GM21825 (cell line): Measurements from ENCODE around the gene HNF1B.
"Not testable (repeated sequence)": the region's sequence is repeated elsewhere in the genome, so short reads cannot be mapped to it uniquely, and the experiment has no call there.

Experiments used
- ATAC-seq: cut with Tn5 transposase; IDR thresholded peaks from one replicate; pipeline ENCODE4 v1.9.1; 2021; ENCODE audit warnings: mild to moderate bottlenecking, moderate library complexity; ENCODE audit not compliant: unreplicated experiment

HNF1B gene

DNA sequence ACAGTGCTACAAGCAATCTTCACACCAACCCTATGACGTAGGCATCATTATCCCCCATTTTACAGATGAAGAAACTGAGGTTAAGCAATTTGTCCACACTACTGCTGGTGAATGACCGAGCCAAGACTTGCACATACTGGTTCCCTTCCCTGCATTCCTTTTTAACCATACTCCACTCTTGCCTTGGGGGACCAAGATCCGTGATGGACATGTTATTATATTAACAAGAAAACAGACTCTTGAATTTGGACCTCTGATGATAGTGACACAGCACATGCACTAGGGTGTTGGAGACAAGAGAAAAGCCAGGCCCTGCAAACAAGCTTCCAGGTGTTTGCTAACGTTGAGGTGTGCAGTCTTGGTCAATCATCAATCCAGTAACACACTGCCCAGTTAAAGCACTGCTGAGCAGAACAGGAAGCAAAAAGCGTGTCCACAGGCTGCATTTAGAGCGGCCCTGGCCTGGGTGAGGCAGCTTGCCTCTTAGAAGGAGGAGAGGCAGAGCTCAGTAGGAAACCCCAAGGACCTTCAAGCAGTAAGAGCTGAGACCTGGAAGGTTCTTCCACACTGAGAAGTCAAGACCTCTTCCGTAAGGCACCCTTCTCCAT is 36.7 kb downstream of the HNF1B start:
- ATAC-seq = no peak

DNA sequence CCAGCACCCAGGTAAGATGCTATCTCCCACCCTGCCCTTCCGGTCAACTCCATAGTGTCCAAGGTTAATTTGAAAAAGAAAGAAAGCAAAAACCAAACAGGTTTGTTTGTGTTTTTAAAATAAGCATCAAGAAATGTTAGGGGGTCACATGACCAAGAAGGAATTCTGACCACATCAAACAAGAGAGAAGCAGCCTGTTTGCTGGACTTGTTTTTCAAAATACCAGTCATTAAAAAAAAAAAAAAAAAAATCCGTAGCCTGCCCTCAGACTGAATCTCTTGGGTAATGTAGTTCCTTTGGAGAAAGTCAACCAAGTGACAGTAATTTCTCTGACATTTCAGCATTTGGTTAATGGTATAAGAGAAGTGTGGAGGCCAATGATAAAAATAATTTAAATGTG is 38.4 kb downstream of the HNF1B start:
- ATAC-seq = no peak

DNA sequence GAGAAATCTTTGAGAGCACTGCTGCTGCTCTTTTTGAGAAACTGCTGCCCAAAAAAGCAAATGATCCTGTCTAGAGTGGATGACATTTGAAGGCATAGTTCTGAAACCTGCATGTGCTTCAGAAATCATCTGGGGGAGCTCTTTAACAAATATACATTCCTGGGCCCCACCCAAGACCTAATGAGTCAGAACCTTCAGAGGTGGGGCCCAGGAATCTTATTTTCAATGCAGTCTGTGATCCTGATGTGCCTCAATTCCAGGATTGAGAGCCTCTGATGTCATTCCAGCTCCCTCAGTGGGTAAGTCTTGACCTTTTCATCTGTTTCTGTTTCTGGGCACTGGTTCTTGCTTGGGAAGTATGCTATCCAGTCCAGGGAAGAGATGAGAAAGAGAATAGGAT is 42.3 kb downstream of the HNF1B start:
- no peak for ATAC-seq

DNA sequence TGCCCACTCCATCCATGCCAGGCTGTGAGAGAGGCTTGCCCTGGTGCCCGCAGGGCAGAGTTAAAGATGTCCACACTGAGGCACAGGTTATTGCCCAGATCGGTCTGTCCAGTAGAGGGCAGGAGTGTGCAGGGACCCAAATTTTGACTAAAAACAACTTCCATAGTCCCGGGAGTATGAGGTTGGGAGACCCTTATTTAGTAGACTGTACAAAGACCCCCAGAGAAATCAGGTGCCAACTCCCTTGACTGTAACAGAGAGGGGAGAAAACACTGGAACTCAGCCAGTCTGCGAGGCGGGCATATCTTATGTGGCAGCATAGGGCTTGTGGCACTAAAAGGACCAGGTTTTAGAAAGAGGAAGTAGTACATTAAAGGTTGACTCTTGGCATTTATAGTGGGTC is 43.4 kb downstream of the HNF1B start:
- no peak for ATAC-seq

DNA sequence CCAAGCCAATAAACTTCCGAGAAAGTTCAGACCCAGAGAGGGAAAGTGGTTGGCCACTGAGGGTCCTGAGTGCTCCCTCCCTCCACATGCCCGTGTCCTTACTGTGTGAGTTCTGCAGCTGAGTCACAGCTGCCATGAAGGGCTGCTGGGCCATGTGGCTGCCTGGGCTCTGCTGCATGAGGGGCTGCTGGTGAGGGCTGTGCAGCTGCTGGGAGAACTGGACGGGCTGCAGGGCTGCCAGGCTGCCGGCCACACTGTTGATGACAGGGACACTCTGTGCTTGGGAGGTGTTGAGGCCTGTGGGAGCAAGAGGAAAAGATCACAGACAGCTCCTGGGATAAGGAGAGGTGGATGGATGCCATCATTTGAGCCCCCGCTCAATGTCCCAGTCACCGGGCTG is 44.0 kb downstream of the HNF1B start:
- no peak for ATAC-seq

DNA sequence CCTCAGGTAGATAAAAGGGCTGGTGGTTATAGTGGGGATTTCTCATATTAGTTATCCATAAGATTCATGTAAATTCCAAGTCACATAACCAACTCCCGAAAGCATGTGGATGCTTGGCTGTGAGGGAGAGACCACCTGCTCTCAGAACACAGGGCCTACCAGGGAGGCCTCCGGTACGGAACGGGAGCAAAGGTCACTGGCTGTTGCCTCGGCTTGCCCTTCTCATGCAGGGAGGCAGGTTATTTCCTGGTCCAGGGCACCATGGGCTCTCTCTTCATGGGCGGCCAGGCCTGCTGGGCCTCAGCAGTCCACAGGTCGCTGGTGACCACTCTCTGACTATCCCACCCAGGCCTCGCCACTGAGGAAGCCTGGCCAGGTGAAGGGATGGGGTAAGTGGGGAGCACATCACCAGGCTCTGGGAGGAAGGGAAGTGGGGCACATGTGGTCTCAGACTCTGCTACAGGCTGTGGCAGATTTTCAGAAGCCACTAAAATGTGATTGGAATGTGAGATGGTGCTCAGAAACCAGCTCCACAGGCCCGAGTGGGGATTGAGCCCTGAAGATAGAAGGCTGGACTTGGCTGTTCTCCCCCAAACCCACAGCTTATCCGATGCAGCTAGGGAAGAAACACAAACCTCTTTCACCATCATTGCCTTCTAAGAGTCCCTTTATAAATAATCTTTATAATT is 45.4 kb downstream of the HNF1B start:
- no peak for ATAC-seq

DNA sequence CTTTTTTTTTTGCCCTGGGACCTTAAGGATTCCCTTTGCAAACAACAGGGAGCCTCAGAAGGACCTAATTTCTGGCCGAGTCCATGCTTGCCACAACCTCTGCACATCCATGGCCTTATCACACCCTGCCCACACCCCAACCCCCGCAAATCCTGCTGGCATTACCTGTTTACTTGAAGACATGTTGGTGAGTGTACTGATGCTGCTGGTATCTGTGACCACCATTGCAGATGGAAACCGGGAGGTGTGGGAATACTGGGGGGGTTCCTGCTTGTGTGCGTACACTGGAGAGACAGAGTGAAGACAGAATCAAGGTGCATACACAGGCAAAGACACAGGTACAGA is 46.0 kb downstream of the HNF1B start:
- no peak for ATAC-seq

DNA sequence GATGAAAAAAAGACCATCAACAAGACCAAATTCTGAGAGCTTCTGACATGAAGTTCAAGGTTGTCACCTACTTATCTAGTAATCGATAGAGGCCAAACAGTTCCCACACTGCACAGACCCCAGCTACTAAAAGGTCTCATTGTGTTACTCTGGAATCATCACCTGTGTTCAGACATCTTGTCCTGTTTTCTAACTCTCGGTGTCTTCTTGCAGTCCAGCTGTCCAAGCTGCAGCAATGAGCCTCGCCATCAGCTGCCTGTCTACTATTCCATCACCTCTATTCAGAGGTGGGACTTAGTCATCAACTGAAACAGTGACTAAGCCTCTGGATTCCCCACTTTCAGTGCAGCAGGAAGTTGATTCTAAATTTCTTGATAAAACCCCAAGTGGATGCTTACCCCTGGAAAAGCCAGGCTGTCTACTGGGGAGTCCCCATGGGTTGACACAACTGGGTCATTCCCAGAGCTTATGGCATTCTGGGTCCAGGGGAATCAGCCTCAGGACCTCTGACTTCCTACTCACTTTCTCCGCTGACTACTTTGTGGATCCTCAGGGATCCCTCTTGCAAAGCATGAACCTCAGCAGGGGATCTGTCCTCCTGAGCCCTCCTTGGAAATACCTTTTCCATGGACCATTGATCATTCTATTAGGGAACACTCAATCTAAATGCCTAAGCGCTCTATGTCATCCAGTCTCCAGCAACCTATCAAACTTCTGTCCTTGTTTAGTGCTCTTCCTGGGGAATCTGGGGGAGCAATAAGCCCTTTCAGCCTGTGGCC is 46.5 kb downstream of the HNF1B start:
- no peak for ATAC-seq

DNA sequence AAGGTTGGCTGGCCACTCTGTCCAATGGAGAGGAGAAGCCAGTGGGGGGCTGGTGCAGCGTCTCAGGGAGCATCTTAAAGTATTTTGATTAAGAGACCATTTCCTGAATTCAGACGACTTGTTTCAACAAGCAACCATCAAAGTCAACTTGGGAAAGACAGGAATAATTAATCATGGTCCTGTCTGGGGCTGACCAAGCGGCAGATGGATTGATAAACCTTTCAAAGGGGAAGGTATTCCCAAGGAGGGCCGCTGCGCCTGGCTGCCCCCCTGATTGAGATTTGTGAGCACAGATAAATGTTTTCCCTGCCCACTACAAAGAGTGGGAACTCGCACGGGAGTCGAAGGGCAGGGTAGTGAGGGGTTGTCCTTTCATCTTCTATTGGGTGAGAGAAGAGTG is 47.5 kb downstream of the HNF1B start:
- no peak for ATAC-seq

DNA sequence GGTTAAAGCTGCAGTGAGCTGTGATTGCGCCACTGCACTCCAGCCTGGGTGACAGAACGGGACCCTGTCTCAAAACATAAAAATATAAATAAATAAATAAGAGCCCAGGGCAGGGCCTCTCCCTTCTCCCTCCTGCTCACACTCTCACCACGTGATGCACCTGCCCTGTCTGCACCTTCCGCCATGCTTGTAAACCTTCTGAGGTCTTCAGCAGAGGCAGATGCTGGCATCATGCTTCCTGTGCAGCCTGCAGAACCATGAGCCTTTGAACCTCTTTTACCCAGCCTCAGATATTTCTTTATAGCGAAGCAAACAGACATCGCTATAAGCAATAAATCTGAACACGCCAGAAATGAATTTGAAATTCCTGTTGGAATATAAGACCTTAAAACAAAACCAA is 48.5 kb downstream of the HNF1B start:
- ATAC-seq = no peak

DNA sequence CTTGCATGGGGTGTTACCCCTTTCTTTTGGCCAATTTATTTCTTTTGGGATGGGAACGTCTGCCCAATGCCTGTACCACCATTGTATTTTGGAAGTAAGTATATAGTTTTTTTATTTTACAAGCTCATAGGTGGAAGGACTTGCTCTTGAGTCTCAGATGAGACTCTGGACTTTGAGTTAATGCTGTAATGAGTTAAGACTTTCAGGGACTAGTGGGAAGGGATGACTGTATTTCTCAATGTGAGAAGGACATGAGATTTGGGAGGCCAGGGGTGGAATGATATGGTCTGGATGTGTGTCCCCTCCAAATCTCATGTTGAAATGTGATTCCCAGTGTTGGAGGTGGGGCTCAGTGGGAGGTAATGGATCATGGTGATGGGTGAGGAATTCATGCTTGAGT is 49.1 kb downstream of the HNF1B start:
- no peak for ATAC-seq

DNA sequence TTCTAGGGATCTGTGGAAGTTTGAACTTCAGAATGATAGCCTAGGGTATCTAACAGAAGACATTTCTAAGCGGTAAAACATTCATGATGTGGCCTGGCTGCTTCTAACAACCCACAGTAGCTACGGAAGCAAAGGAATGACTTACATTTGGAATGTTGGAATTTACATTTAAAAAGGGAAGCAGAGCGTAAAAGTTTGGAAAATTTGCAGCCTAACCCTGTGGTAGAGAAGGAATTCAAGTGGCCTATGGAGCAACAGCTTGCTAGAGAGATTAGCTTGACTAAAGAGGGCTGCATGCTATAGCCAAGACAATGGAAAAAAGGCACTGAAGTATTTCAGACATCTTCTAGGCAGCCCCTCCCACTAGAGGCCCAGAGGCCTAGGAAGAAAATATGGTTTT is 50.1 kb downstream of the HNF1B start:
- ATAC-seq = no peak

DNA sequence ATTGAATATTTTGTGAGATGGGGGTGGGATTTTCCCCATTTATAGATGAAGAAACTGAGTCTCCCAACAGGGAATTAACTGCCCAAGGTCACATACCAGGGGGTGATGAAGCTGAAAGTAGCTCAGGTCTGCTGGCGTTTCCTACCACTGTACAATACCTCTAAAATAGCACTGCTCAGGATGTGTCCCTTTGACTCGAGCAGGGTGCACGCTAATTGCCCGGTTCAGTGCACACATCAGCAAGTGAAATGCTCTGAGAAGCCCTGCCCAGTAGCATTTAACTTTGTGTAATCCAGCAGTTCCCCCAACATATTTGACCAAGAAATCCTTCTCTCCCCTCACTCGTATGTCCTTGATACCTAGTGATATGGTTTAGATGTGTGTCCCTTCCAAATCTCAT is 51.5 kb downstream of the HNF1B start:
- ATAC-seq = no peak

DNA sequence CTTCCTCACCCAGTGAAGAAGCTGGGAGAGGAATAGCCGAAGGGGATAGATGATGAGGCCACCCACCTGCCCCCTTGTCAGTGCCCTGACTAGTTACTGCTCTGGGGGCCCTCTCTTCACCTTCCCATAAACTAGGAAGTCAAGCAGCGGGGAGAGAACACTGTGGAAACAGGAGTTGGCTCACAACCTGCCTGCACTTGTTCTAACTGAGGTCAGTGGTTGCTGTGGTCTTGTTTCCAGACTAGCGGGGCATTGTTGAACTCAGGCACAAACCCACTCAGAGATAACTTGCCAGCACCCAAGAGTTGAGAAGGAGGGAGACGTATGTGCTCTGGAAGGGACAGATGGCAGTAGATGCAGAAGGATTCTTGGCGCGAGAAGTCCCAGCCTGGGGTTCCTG is 53.1 kb downstream of the HNF1B start:
- no peak for ATAC-seq

DNA sequence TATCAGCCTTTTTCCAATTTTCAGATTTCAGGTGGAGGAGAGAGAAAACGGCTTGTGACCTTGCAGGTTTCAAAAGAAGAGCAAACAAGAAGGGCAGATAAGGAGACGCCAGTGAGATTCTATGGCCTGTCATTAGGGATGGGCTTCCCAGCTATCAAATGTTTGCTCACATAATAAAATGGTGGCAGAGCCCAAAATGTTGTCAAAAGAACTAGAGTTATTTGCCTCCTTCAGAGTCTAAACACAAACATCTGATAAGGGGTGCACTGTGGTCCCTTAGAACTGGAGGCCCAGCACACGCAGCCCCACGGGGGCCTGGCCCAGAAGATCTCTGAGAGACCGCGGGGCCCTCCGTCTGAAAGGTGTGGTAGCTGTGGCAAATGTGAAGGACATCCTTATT is 55.5 kb downstream of the HNF1B start:
- ATAC-seq = no peak

DNA sequence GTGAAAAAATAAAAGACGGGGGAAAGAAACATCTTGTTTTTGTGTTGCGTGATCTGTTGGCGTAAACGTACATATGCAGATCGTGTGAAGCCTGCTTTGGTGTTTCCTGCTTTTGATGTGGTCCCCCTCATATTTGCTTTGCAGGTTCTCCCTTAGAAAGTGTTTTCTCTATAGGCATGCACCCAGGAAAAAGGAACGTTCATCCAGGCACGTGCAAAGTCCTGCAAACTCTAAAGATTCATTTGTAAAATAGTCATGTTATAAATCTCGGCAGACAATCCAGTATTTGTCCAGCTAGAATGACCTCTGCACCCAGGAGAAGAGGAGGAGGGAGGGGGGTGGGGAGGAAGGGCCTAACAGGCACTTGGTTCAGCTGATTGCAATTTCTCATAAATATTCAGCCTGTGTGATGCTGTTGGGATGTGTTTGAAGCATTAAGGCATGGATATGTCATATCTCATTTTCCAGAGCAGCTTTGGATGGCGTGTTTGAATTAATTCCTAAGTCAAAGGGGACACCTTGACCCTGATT is 61.3 kb downstream of the HNF1B start:
- no peak for ATAC-seq

DNA sequence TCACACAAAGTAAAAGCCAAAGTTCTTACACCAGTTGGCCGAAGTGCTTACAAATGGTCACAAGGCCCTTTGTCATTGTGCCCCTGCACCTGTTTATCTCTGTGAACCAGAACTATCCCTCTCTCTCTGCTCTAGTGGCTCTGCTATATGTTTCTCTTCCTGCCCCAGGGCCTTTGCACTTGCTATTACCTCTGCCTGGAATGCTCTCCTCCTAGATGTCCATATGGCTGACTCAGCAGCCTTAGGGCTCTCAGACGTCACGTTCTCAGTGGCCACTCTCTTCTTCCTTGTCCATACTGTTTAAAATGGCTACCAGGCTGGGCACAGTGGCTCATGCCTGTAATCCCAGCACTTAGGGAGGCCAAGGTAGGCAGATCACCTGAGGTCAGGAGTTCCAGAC is 62.9 kb downstream of the HNF1B start:
- no peak for ATAC-seq

DNA sequence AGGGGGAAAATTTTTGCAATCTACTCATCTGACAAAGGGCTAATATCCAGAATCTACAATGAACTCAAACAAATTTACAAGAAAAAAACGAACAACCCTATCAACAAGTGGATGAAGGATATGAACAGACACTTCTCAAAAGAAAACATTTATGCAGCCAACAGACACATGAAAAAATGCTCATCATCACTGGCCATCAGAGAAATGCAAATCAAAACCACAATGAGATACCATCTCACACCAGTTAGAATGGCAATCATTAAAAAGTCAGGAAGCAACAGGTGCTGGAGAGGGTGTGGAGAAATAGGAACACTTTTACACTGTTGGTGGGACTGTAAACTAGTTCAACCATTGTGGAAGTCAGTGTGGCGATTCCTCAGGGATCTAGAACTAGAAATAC is 64.9 kb downstream of the HNF1B start:
- ATAC-seq = not testable (repeated sequence)

DNA sequence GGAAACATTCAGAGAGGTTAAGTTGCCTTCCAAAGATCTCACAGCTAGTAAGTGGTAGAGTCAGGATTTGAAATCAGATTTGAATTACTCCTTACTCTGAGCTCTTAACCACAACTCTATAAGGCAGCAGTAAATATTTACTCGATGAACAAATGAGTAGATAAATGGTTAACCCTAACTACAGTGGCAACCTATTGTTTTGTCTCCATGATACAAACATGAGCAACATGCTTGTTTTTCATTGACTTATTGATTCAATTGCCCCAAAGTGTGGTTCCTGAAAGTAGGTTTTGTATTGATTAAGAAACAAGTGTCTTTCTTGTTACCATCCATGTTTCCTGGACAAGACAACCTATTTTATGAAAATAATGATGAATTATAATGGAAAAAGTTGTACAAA is 66.8 kb downstream of the HNF1B start:
- ATAC-seq = no peak

DNA sequence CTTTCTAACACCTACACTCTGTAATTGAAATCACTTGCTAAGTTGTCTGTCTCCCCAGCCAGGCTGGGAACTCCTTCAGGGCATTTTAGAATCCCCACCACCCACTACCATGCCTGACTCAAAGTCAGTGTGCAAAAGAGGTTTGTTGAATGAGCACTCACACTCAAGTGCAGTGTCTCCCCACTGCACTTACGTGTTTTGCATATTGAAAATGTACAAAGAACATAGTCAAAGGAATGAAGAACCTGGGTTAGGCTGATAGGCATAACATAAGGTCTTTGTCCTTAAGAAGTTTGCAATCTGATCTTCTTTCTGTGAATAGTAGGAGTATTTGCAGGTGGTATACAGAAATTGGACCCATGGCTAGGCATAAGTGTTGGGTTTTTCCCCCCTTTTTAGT is 67.8 kb downstream of the HNF1B start:
- ATAC-seq = no peak

DNA sequence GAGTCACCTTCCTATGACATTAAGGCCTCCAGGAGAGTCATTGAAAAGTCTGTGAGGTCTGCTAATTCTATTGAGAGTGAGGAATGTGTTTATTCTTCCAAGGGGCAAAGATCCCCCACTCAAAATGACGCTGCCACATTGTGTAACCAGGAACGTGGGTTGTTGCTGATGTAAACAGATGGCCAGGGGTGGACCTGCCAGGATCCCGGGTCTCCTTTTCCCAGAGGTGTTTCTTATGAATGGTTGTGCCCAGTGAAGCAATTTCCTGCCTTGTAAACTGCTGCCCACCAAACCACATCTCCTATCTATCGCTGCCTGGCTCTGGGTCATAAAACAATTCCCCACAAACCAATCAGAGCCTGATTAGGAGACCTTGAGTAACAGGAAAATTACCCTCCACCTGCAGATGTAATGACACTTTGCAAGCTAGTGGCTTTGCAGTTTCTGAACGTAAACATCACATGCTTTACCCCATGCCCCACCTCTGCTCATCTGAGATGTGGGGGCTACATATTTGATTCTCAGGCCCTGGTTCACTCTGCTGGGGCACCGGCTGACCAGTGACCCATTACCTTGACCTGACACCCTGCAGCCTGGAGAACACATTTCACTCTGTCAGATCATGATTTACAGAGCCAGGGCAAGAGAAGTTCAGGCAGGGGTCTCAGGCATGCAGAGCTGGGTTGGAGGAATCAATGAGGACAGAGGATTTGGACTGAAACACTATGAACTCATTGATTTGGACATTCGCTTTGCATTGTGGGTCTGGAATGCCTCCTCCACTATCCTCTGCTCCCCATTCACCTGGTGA is 68.5 kb downstream of the HNF1B start:
- ATAC-seq = no peak
